T-helper 2 cell (primary cell): ENCODE data around the gene ZNF771.
A peak's percentile ranks its signal among the peaks of the same experiment; 100 is the strongest.
"Not testable (repeated sequence)": the region's sequence is repeated elsewhere in the genome, so short reads cannot be mapped to it uniquely, and the experiment has no call there.

Experiments
- DNase-seq, 5 experiments: peaks; one replicate each; pipeline versions ENCODE4 v3.0.0 to v3.0.0-alpha.2; 2012 to 2022

ZNF771 gene

GRCh38 chr16:30438835-30439234 lies 31.4 kb downstream of the ZNF771 start:
- DNase-seq, result no peak

DNA sequence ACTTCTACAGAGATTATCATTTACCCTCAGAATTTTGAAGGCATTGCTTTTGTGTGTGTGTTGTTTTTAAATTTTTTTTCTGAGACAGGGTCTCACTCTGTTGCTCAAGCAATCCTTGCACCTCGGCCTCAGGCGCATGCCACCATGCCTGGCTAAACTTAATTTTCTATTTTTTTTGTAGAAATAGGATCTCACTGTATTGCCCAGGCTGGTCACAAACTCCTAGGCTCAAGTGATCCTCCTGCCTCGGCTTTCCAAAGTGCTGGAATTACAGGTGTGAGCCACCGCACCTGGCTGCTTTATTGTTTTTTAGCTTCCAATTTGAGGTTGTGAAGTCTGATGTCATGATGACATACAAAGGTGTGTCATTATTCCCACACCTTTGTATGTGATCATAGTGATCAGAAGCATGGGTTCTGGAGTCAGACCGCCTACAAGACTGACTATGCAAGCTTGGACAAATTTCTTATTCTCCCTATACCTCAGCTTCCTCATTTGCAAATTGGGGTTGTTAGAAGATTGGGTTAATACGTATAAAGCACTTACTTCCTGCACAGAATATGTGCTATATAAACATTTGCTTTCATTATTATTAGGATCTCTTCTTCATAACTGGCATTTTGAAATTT lies 32.4 kb downstream of the ZNF771 start:
- DNase-seq, result no peak

DNA sequence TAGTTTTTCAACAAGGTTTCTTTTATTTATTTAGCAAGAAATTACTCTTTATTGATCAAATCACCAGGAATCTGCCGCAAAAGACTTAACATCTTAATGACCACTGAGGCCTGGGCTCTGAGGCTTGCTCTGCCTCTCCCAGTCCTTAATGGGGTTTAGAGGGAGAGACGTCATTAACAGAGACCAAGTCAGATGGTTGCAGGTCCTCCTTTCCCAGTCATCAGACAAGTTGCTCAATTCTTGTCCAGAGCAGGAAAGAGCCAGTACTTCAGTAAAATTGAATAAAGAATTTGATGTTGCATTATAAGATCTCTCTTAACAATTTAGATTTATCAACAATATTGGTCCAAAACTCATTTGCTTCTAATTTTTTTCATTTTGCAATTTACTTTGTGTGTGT lies 36.2 kb downstream of the ZNF771 start:
- no peak for DNase-seq

GRCh38 chr16:30444231-30445148 lies 37.1 kb downstream of the ZNF771 start:
- DNase-seq, result no peak

GRCh38 chr16:30445149-30445407 lies 37.7 kb downstream of the ZNF771 start:
- DNase-seq, result no peak

- peak; percentile 79 to 98 (median 92) for DNase-seq
Observed at GRCh38 chr16:30445408-30446202, 38.2 kb downstream of the ZNF771 start, which contains the start of gene SEPHS2. TSS of gene SEPHS2 (minus strand) at chr16:30445874. CDS start at chr16:30445727, 147 bp downstream.

- no peak for DNase-seq
Observed at GRCh38 chr16:30446203-30446595, 38.8 kb downstream of the ZNF771 start.

DNA sequence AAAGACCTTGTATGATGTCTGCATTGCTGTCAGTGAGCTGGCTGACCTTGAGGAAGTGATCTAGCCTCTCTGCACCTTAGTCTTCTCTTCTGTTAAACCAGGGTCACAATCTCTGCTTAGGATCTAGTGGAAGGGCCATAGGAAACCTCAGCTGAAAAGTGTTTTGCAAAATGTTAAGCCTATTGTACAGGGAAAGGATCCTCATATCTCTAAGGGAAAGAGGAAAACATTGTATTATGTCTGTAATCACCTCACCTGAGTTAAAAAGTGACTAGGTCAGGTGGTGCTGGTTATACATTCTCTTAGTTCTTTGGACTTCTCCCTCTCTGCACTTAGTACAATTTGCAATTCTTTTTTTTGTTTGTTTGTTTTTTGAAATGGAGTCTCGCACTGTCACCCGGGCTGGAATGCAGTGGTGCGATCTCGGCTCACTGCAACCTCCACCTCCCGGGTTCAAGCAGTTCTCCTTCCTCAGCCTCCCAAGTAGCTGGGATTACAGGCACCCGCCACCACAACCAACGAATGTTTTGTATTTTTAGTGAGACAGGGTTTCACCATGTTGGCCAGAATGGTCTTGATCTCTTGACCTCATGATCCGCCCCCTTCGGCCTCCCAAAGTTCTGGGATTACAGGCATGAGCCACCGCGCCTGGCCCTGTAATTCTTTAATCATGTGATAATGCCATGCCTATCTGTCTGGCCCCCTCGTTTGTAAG lies 40.3 kb downstream of the ZNF771 start:
- DNase-seq, result no peak

DNA sequence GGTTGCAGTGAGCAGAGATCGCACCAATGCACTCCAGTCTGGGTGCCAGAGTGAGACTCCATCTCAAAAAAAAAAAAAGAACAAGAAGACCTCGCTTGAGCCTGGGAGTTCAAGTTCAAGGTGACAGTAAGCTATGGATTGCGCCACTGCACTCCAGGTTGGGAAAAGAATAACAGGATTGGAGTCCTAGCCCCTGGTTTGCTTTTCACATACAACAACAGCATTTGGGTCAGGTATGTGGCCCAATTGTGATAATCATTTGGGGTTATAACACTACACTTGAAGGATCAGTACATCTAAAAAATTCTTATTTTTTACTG lies 41.7 kb downstream of the ZNF771 start:
- no peak for DNase-seq

DNA sequence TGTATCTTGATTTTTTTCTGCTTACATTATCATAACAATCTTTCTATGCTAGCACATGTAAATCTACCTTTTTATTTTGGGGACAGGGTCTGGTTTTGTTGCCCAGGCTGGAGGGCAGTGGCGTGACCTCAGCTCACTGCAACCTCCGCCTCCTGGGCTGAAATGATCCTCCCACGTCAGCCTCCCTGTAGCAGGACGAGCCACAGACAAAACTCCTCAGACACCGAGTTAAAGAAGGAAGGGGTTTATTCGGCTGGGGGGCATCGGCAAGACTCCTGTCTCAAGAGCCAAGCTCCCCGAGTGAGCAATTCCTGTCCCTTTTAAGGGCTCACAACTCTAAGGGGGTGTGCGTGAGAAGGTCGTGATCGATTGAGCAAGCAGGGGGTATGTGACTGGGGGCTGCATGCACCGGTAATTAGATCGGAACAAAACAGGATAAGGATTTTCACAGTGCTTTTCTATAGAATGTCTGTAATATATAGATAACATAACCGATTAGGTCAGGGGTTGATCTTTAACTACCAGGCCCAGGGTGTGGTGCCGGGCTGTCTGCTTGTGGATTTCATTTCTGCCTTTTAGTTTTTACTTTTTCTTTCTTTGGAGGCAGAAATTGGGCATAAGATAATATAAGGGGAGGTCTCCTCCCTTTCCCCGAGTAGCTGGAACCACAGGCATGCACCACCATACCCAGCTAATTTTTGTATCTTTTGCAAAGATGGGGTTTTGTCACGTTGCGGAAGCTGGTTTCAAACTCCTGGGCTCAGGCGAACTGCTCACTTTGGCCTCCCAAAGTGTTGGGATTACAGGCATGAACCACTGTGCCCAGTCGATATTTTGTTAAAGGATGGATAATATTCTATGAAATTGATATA lies 45.5 kb downstream of the ZNF771 start:
- not testable (repeated sequence) for DNase-seq

GRCh38 chr16:30456302-30456701 lies 48.9 kb downstream of the ZNF771 start:
- DNase-seq, result no peak

- no peak for DNase-seq
Observed at GRCh38 chr16:30457256-30457655, 49.9 kb downstream of the ZNF771 start.

- peak in 1 of 5 experiments; percentile 55 for DNase-seq
Observed at GRCh38 chr16:30457743-30458560, 50.5 kb downstream of the ZNF771 start.

DNA sequence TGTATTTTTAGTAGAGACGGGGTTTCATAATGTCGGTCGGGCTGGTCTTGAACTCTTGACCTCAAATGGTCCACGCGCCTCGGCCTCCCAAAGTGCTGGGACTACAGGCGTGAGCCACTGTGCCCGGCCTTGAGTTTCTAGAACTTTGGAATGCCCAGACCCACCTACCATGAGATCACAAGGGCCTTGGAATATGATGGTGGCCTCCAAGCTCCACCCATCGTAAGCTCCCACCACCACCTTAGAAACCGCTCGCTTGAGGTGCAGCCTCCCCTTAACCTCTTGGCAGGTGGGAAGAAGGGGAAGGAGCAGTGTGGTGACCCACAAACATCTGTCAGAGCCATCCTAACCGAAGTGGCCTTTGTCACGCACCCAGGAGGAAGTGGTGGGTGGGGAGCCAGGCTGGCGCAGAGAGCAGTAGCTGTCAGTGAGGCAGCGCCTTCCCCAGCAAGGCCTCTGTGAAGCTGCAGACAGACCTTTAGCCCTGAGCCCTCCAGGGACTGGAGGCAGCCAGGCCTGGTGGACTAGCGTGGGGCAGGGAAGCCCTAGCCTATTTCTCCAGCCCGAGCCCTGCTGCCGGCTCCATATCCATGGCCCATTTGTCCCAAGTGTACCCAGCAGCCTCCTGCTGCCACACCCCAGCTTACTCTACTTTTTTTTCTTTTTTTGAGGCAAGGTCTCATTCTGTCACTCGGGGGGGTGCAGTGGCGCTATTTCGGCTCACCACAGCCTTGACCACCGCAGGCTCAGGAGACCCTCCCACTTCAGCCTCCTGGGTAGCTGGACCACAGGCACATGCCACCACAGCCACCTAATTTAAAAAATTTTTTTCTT lies 51.4 kb downstream of the ZNF771 start:
- peak in 4 of 5 experiments; percentile 47 to 99 (median 83) for DNase-seq

GRCh38 chr16:30459456-30459855 lies 52.0 kb downstream of the ZNF771 start:
- no peak for DNase-seq

DNA sequence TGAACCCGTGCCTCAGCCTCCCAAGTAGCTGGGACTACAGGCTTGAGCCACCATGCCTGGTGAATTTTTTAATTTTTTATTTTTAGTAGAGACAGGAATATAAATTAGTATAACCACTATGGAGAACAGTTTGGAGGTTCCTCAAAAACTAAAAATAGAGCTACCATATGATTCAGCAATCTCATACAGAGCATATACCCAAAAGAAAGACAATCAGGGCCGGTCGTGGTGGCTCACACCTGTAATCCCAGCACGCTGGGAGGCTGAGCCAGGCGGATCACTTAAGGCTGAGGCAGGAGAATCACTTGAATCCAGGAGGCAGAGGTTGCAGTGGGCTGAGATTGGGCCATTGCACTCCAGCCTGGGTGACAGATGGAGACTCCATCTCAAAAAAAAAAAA lies 54.0 kb downstream of the ZNF771 start:
- DNase-seq, result not testable (repeated sequence)

- no peak for DNase-seq
Observed at GRCh38 chr16:30464078-30464477, 56.7 kb downstream of the ZNF771 start.
